PC-9 (cell line): ENCODE results near the gene CYP4F11.

Experiments used
- CTCF ChIP-seq: fragments of 200-600 bp; sonication (generic); conservative IDR thresholded peaks from 2 replicates; pipeline ENCODE4 v1.6.1; 2017; ENCODE audit warnings: mixed run types, antibody characterized with exemption, mild to moderate bottlenecking, moderate library complexity
- EZH2 ChIP-seq: fragments of 200-600 bp; sonication (generic); IDR thresholded peaks from 2 replicates; pipeline ENCODE4 v1.8.0; 2017; ENCODE audit warnings: antibody characterized with exemption, low read depth

DNA sequence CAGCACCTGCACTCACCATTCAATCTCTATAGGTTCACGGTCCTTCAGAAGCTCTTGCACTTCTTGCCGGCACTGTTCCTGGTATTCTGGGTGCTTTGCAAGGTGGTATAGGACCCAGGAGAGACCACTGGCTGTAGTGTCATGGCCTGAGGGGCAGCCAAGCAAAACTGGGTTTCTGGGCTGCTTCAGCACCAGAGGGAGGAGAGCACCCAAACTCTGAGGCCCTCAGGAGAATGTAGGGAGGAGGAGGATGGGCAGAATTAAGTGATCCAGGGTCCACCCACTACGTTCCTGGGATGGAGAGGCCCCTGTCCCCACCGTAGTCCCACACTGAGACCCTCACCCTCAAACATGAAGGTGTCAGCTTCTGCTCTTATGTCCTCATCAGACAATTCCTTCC lies 12.3 kb downstream of the CYP4F11 start:
- TF ChIP-seq CTCF (no peak), EZH2 (no peak)
